WTC11 (cell line): Measurements from ENCODE around the gene UBE3A.

Experiments
- EMX1 ChIP-seq: fragments of 250-450 bp; sonication (Bioruptor Pico); IDR thresholded peaks from 2 replicates; pipeline ENCODE4 v1.8.0; 2021; ENCODE audit warnings: mild to moderate bottlenecking
- GABPB1 ChIP-seq: sonication (generic); formaldehyde crosslinking; IDR thresholded peaks from 2 replicates; pipeline ENCODE4 v1.8.1; 2023; ENCODE audit warnings: mild to moderate bottlenecking, missing genetic modification reagents
- NFYB ChIP-seq: sonication (generic); formaldehyde crosslinking; conservative IDR thresholded peaks from 2 replicates; pipeline ENCODE4 v1.8.0; 2022; ENCODE audit warnings: low read depth, missing genetic modification reagents
- NR2C2 ChIP-seq: sonication (generic); formaldehyde crosslinking; IDR thresholded peaks from 2 replicates; pipeline ENCODE4 v1.8.0; 2022; ENCODE audit warnings: mild to moderate bottlenecking, missing genetic modification reagents
- OVOL2 ChIP-seq: fragments of 250-450 bp; sonication (Bioruptor Pico); IDR thresholded peaks from 2 replicates; pipeline ENCODE4 v1.9.0; 2021; ENCODE audit warnings: mild to moderate bottlenecking, borderline replicate concordance
- SMAD3 ChIP-seq: sonication (generic); formaldehyde crosslinking; IDR thresholded peaks from 2 replicates; pipeline ENCODE4 v1.8.0; 2022; ENCODE audit warnings: missing genetic modification reagents, mild to moderate bottlenecking, borderline replicate concordance
- TP53 ChIP-seq: sonication (generic); formaldehyde crosslinking; IDR thresholded peaks from 2 replicates; pipeline ENCODE4 v1.8.1; 2023; ENCODE audit warnings: mild to moderate bottlenecking, missing genetic modification reagents
- ZBTB21 ChIP-seq: sonication (generic); formaldehyde crosslinking; IDR thresholded peaks from 2 replicates; pipeline ENCODE4 v1.8.1; 2023; ENCODE audit warnings: mild to moderate bottlenecking, missing genetic modification reagents, borderline replicate concordance
- ZNF317 ChIP-seq: sonication (generic); formaldehyde crosslinking; IDR thresholded peaks from 2 replicates; pipeline ENCODE4 v1.8.1; 2023; ENCODE audit warnings: low read depth, mild to moderate bottlenecking, moderate library complexity, missing genetic modification reagents, borderline replicate concordance
- ZNF423 ChIP-seq: fragments of 250-450 bp; sonication (Bioruptor Pico); IDR thresholded peaks from 2 replicates; pipeline ENCODE4 v2.1.2; 2022; ENCODE audit warnings: mild to moderate bottlenecking, moderate library complexity
- TF ChIP-seq, protein P1 (sequence below): fragments of 200-600 bp; IDR thresholded peaks from 2 replicates; pipeline ENCODE4 v1.8.0; 2022; ENCODE audit warnings: antibody characterized with exemption
- TF ChIP-seq, protein P2 (sequence below): sonication (generic); formaldehyde crosslinking; IDR thresholded peaks from 2 replicates; pipeline ENCODE4 v1.8.0; 2022; ENCODE audit warnings: mild to moderate bottlenecking, missing genetic modification reagents

DNA sequence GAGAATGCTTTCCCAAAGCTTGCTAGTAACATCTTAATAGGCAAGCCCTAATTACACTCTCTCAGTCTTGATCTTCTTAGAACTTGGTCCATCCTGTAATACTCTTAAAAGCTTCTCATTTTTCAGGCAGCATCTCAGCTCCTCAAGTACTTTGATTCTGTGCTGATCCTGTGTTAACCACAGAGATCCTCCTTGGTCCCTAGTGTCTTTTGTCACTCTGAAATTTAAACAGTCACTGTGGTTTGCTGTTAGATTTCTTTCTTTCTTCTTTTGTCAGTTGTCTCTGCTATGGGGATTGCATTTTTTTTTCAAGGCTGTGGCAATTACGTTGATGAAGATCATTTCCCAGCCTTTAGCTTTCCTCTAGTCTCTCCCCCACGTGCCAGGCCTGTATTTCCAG, 26.0 kb upstream of the UBE3A start:
- TF ChIP-seq NFYB (CRISPR knock-in tag) (no peak), EMX1 (CRISPR knock-in tag) (no peak), GABPB1 (CRISPR knock-in tag) (no peak), ZBTB21 (CRISPR knock-in tag) (no peak), ZNF317 (CRISPR knock-in tag) (no peak), ZNF423 (CRISPR knock-in tag) (no peak), SMAD3 (no peak), OVOL2 (CRISPR knock-in tag) (no peak), NR2C2 (CRISPR knock-in tag) (no peak), TP53 (no peak)
- TF ChIP-seq, protein P1, sequence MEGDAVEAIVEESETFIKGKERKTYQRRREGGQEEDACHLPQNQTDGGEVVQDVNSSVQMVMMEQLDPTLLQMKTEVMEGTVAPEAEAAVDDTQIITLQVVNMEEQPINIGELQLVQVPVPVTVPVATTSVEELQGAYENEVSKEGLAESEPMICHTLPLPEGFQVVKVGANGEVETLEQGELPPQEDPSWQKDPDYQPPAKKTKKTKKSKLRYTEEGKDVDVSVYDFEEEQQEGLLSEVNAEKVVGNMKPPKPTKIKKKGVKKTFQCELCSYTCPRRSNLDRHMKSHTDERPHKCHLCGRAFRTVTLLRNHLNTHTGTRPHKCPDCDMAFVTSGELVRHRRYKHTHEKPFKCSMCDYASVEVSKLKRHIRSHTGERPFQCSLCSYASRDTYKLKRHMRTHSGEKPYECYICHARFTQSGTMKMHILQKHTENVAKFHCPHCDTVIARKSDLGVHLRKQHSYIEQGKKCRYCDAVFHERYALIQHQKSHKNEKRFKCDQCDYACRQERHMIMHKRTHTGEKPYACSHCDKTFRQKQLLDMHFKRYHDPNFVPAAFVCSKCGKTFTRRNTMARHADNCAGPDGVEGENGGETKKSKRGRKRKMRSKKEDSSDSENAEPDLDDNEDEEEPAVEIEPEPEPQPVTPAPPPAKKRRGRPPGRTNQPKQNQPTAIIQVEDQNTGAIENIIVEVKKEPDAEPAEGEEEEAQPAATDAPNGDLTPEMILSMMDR: no peak
- TF ChIP-seq, protein P2, sequence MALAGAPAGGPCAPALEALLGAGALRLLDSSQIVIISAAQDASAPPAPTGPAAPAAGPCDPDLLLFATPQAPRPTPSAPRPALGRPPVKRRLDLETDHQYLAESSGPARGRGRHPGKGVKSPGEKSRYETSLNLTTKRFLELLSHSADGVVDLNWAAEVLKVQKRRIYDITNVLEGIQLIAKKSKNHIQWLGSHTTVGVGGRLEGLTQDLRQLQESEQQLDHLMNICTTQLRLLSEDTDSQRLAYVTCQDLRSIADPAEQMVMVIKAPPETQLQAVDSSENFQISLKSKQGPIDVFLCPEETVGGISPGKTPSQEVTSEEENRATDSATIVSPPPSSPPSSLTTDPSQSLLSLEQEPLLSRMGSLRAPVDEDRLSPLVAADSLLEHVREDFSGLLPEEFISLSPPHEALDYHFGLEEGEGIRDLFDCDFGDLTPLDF (CRISPR knock-in tag): no peak
